Vagina (tissue), 2 donors: ENCODE results near the gene GUCY1A2.

ENCODE experiments used
- CTCF ChIP-seq, 3 experiments: fragments of 450-650 bp in 2 of 3; fragments of 200-600 bp in 1 of 3; sonication (generic) in 1 of 3; IDR thresholded peaks; one replicate each; pipeline ENCODE4 v1.5.1; 2017 to 2019; ENCODE audit warnings: antibody characterized with exemption in 3 of 3, mild to moderate bottlenecking in 2 of 3, moderate library complexity in 2 of 3
- POLR2A ChIP-seq, 2 donors: fragments of 450-650 bp; IDR thresholded peaks; one replicate each; pipeline ENCODE4 v1.6.1; 2017; ENCODE audit warnings: antibody characterized with exemption in 2 of 2, mild to moderate bottlenecking in 2 of 2, moderate library complexity in 2 of 2
- POLR2AphosphoS5 ChIP-seq, 2 donors: sonication (generic); formaldehyde crosslinking; IDR thresholded peaks; one replicate each; pipeline ENCODE4 v1.9.0; 2017; ENCODE audit warnings: antibody characterized with exemption in 2 of 2, mild to moderate bottlenecking in 2 of 2, low read depth in 1 of 2; ENCODE audit not compliant: insufficient read depth in 1 of 2

GRCh38 chr11:106958517-106959248 lies 59.6 kb downstream of the GUCY1A2 start:
- TF ChIP-seq CTCF (IDR thresholded peaks at IDR 0.05) (no peak), POLR2A (IDR thresholded peaks at IDR 0.05) (no peak), POLR2AphosphoS5 (IDR thresholded peaks at IDR 0.05; ENCODE audit: insufficient read depth in 1 of 2, low read depth in 1 of 2) (no peak)
